ENCODE data around the gene EPHA5.

GRCh38 chr4:65698631-65699030, 28.3 kb upstream of the EPHA5 start:
- no peak for TF ChIP-seq CTCF (optimal IDR thresholded peaks at IDR 0.05 in 1 of 3, IDR thresholded peaks at IDR 0.05 in 1 of 3, conservative IDR thresholded peaks at IDR 0.05 in 1 of 3; ENCODE audit: extremely low read depth in 1 of 3, insufficient read depth in 2 of 3, low read length in 3 of 3)
- TF ChIP-seq EZH2 (IDR thresholded peaks at IDR 0.05; ENCODE audit: low read length) = no peak

Measured in keratinocyte (primary cell).